Liver (tissue), 9 donors: ENCODE measurements around the gene SLC39A1. TPM values are rescaled to one million over a fixed set of nuclear protein-coding genes. Genes with fewer than 3 reads are reported as not detected.

ENCODE experiments used
- DNase-seq: peaks from one replicate; pipeline ENCODE4 v3.0.0-alpha.2; 2017; ENCODE audit warnings: low spot score
- H3K27ac ChIP-seq, 2 donors: one replicate each; pipeline ENCODE4 v1.7.0; 2013; ENCODE audit warnings: inconsistent platforms in 2 of 2, low read length in 2 of 2, control low read depth in 1 of 2, low read depth in 1 of 2, mild to moderate bottlenecking in 1 of 2
- H3K27me3 ChIP-seq, 4 donors: one replicate each; pipeline versions ENCODE4 v1.6.1 to v1.7.0; 2013; ENCODE audit warnings: low read length in 3 of 4, inconsistent platforms in 1 of 4, mild to moderate bottlenecking in 1 of 4, moderate library complexity in 1 of 4; ENCODE audit not compliant: control insufficient read depth in 4 of 4, insufficient read depth in 4 of 4
- H3K36me3 ChIP-seq, 4 donors: one replicate each; pipeline versions ENCODE4 v1.6.1 to v1.7.0; 2013; ENCODE audit warnings: low read length in 3 of 4, mild to moderate bottlenecking in 3 of 4, low read depth in 1 of 4, moderate library complexity in 1 of 4; ENCODE audit not compliant: control insufficient read depth in 4 of 4, insufficient read depth in 3 of 4
- H3K4me1 ChIP-seq, 4 donors: one replicate each; pipeline versions ENCODE4 v1.6.1 to v1.7.0; 2013; ENCODE audit warnings: low read length in 3 of 4, mild to moderate bottlenecking in 3 of 4, moderate library complexity in 1 of 4; ENCODE audit not compliant: control insufficient read depth in 4 of 4, insufficient read depth in 4 of 4
- H3K4me3 ChIP-seq, 3 donors: one replicate each; pipeline versions ENCODE4 v1.6.1 to v1.7.0; 2013; ENCODE audit warnings: low read length in 3 of 3, control low read depth in 1 of 3, low read depth in 1 of 3, mild to moderate bottlenecking in 1 of 3
- H3K9ac ChIP-seq, 2 donors: one replicate each; pipeline ENCODE4 v1.7.0; 2013; ENCODE audit warnings: low read length in 2 of 2, mild to moderate bottlenecking in 2 of 2, moderate library complexity in 2 of 2, control low read depth in 1 of 2, low read depth in 1 of 2
- H3K9me3 ChIP-seq, 4 donors: one replicate each; pipeline versions ENCODE4 v1.6.1 to v1.7.0; 2013; ENCODE audit warnings: low read length in 3 of 4; ENCODE audit not compliant: control insufficient read depth in 4 of 4
- CTCF ChIP-seq: fragments of 150-350 bp; IDR thresholded peaks from 2 replicates; pipeline ENCODE4 v1.5.1; 2017; ENCODE audit warnings: improper control_type of control experiment, low read depth, low read length; ENCODE audit not compliant: missing input control
- EGR1 ChIP-seq, 2 donors: IDR thresholded peaks; 2 replicates each; pipeline ENCODE4 v1.6.1; 2016 to 2018; ENCODE audit warnings: antibody characterized with exemption in 2 of 2, low read depth in 2 of 2
- FOXA1 ChIP-seq: IDR thresholded peaks from 2 replicates; pipeline ENCODE4 v1.6.1; 2016; ENCODE audit warnings: antibody characterized with exemption
- GABPA ChIP-seq, 2 donors: IDR thresholded peaks in 1 of 2; conservative IDR thresholded peaks in 1 of 2; 2 replicates each; pipeline ENCODE4 v1.6.1; 2016; ENCODE audit warnings: antibody characterized with exemption in 2 of 2, mild to moderate bottlenecking in 1 of 2, moderate library complexity in 1 of 2
- HNF4A ChIP-seq, 2 donors: conservative IDR thresholded peaks; 2 replicates each; pipeline ENCODE4 v1.6.1; 2016; ENCODE audit warnings: antibody characterized with exemption in 2 of 2, mild to moderate bottlenecking in 2 of 2
- HNF4G ChIP-seq: IDR thresholded peaks from 2 replicates; pipeline ENCODE4 v1.6.1; 2016; ENCODE audit warnings: antibody characterized with exemption
- JUND ChIP-seq, 2 donors: IDR thresholded peaks; 2 replicates each; pipeline ENCODE4 v1.6.1; 2016; ENCODE audit warnings: antibody characterized with exemption in 2 of 2
- NR2F2 ChIP-seq: IDR thresholded peaks from 2 replicates; pipeline ENCODE4 v1.6.1; 2016; ENCODE audit warnings: antibody characterized with exemption
- RAD21 ChIP-seq, 2 donors: IDR thresholded peaks; 2 replicates each; pipeline ENCODE4 v1.6.1; 2016; ENCODE audit warnings: antibody characterized with exemption in 2 of 2, mild to moderate bottlenecking in 2 of 2
- REST ChIP-seq: IDR thresholded peaks from 2 replicates; pipeline ENCODE4 v1.6.1; 2016; ENCODE audit warnings: antibody characterized with exemption, mild to moderate bottlenecking
- RXRA ChIP-seq, 2 donors: IDR thresholded peaks; 2 replicates each; pipeline ENCODE4 v1.6.1; 2017 to 2018; ENCODE audit warnings: antibody characterized with exemption in 2 of 2, mild to moderate bottlenecking in 1 of 2
- SP1 ChIP-seq: IDR thresholded peaks from 2 replicates; pipeline ENCODE4 v1.6.1; 2018; ENCODE audit warnings: antibody characterized with exemption, mild to moderate bottlenecking
- YY1 ChIP-seq: IDR thresholded peaks from 2 replicates; pipeline ENCODE4 v1.6.1; 2016; ENCODE audit warnings: antibody characterized with exemption, mild to moderate bottlenecking
- WGBS: extraction: QIAGEN DNeasy Blood & Tissue Kit; methylation state at CpG from one replicate; pipeline ENCODE4 v1.1.7; 2013; 5-methylcytosine and 5-hydroxymethylcytosine counted together
- polyA plus RNA-seq, 2 donors: library from polyadenylated mRNA; stranded (reverse) in 1 of 2; unstranded in 1 of 2; fragments of 200-250 nt in 1 of 2; fragments of >200 nt in 1 of 2; fragmentation: Nextera tagmentation in 1 of 2; extraction: Ambion mirVana in 1 of 2; gene quantifications; one replicate each; pipeline versions ENCODE4 v1.2.1 to v1.2.3, GENCODE V29; 2013 to 2015
- total RNA-seq, 2 donors: library from RNA; depleted of rRNA; stranded (reverse); fragments of >200 nt; gene quantifications; one replicate each; pipeline ENCODE4 v1.2.3, GENCODE V29; 2014
- donor health status: healthy.
- donor health status: healthy.
- donor health status: healthy.
- donor health status: healthy.
- donor health status: healthy.

Gene SLC39A1
- total and polyA plus RNA-seq, 4 donors: 38.8 to 70.3 (median 54.6) TPM

GRCh38 chr1:153922972-153923925 is 40.1 kb downstream of the SLC39A1 start, which contains the start of gene GATAD2B (continued):
- TF ChIP-seq CTCF: no peak
- TF ChIP-seq NR2F2: peak; percentile 79
- TF ChIP-seq EGR1 (IDR thresholded peaks at IDR 0.05; ENCODE audit: low read depth in 2 of 2): peak; percentile 88 to 89
- no peak for TF ChIP-seq HNF4G
- peak in 1 of 2 donors; percentile 44 for TF ChIP-seq HNF4A (conservative IDR thresholded peaks at IDR 0.05)

- no peaks in the 10 kb centered on the region for H3K27me3 ChIP-seq
- peaks cover 13 to 32% (median 28%) of the 10 kb centered on the region in 4 donors for H3K4me1 ChIP-seq
- no peak for TF ChIP-seq GABPA (IDR thresholded peaks at IDR 0.05 in 1 of 2, conservative IDR thresholded peaks at IDR 0.05 in 1 of 2)
- TF ChIP-seq YY1: no peak
- no peak for TF ChIP-seq CTCF
- no peak for DNase-seq
- no peaks in the 10 kb centered on the region for H3K9me3 ChIP-seq
- H3K4me3 ChIP-seq: peak overlapping the region; percentile 68 to 79 (median 72)
- peak overlapping the region; percentile 75 to 77 for H3K27ac ChIP-seq
- WGBS: under 1% methylated on average over 76 of the region's 86 CpGs
- peak overlapping the region; percentile 16 to 36 for H3K9ac ChIP-seq
- peaks cover 0 to 3% (median under 1%) of the 10 kb centered on the region in 4 donors for H3K36me3 ChIP-seq
These were observed 41.0 kb downstream of the SLC39A1 start for GRCh38 chr1:153922076-153922971.

GRCh38 chr1:153921803-153922075 is 41.6 kb downstream of the SLC39A1 start:
- no peak for DNase-seq
- no peak for TF ChIP-seq RAD21 (IDR thresholded peaks at IDR 0.05)
- TF ChIP-seq REST: no peak
- TF ChIP-seq EGR1 (IDR thresholded peaks at IDR 0.05; ENCODE audit: low read depth in 2 of 2): no peak
- TF ChIP-seq GABPA (IDR thresholded peaks at IDR 0.05 in 1 of 2, conservative IDR thresholded peaks at IDR 0.05 in 1 of 2): no peak
- TF ChIP-seq SP1: no peak
- TF ChIP-seq JUND (IDR thresholded peaks at IDR 0.05): no peak
- no peak for TF ChIP-seq RXRA (IDR thresholded peaks at IDR 0.05)
- no peak for TF ChIP-seq FOXA1
- peak overlapping the region; percentile 16 to 36 for H3K9ac ChIP-seq

More at GRCh38 chr1:153921803-153922075, 41.6 kb downstream of the SLC39A1 start:
- WGBS: 3% methylated on average over 10 of the region's 10 CpGs
- H3K27ac ChIP-seq: peak overlapping the region; percentile 75 to 77
- no peaks in the 10 kb centered on the region for H3K9me3 ChIP-seq
- peak overlapping the region; percentile 68 to 79 (median 72) for H3K4me3 ChIP-seq
- H3K27me3 ChIP-seq: no peaks in the 10 kb centered on the region
- H3K4me1 ChIP-seq: peaks cover 13 to 32% (median 28%) of the 10 kb centered on the region in 4 donors
- peaks cover 0 to 3% (median under 1%) of the 10 kb centered on the region in 4 donors for H3K36me3 ChIP-seq
